BLaER1 (cell line): ENCODE data around the gene FABP6.

Experiments used
- H3K27ac ChIP-seq: shearing (Covaris generic); formaldehyde crosslinking; 2 replicates; pipeline ENCODE4 v1.8.1; 2022
- H3K27me3 ChIP-seq: shearing (Covaris generic); formaldehyde crosslinking; 2 replicates; pipeline ENCODE4 v1.8.1; 2022
- H3K36me3 ChIP-seq: shearing (Covaris generic); formaldehyde crosslinking; 2 replicates; pipeline ENCODE4 v1.8.1; 2022
- H3K4me1 ChIP-seq: shearing (Covaris generic); formaldehyde crosslinking; 2 replicates; pipeline ENCODE4 v1.8.1; 2022
- H3K4me2 ChIP-seq: shearing (Covaris generic); formaldehyde crosslinking; 2 replicates; pipeline ENCODE4 v1.8.1; 2022
- H3K4me3 ChIP-seq: shearing (Covaris generic); formaldehyde crosslinking; 2 replicates; pipeline ENCODE4 v1.8.1; 2022
- H3K9ac ChIP-seq: shearing (Covaris generic); formaldehyde crosslinking; 2 replicates; pipeline ENCODE4 v1.8.1; 2022
- H3K9me3 ChIP-seq: shearing (Covaris generic); formaldehyde crosslinking; 2 replicates; pipeline ENCODE4 v1.8.1; 2022
- H4K20me1 ChIP-seq: shearing (Covaris generic); formaldehyde crosslinking; 2 replicates; pipeline ENCODE4 v1.8.1; 2022
- Cebpa-rat ChIP-seq: shearing (Covaris generic); IDR thresholded peaks from 2 replicates; pipeline ENCODE4 v1.8.1; 2022

FABP6 gene

DNA sequence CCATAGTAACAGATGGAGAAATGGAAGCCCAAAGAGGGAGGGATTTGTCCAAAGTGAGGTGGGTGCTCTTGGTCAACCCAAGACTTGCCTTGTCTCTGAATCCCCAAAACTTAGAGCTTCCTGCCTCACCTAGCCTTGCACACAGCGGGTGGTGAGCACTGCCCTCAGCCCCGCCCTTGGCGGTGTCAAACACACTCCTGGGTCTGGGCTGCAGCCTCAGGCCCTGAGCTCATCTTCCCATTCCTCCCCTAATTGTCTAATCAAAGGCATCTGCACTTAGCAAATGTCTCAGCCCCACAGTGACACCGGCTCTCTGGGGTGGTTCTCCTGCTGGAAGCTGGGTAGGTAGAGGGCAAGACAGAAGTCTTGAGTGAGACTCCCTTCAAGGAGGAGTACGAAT is 20.9 kb downstream of the FABP6 start:
- Histone ChIP-seq H3K9me3 (no peaks in the 10 kb centered on the region), H3K4me2 (no peak overlapping the region), H3K9ac (no peak overlapping the region), H3K36me3 (peaks cover 22% of the 10 kb centered on the region; the same call in 1 of the 2 replicates), H3K27ac (peak overlapping the region; percentile 18; the same call in 1 of the 2 replicates), H3K4me3 (no peak overlapping the region), H3K4me1 (peaks cover 38% of the 10 kb centered on the region), H4K20me1 (no peaks in the 10 kb centered on the region), H3K27me3 (no peaks in the 10 kb centered on the region)
- no peak for TF ChIP-seq Cebpa-rat

DNA sequence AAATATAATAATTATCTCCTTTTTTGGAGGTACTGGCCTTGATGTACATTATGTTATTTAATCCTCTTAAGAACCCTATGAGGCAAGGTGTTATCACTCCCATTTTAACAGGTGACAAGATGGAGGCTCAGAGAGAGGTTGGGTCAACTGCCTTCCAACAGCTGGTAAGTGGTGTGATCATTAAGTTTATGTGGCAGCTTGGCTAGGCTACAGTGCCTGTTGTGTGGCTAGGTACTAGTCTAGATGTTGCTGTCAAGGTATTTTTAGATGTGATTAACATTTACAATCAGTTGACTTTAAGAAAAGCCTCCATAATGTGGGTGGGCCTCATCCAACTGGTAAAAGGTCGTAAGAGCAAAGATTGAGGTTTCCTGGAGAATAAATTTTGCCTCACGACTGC is 21.5 kb downstream of the FABP6 start:
- TF ChIP-seq Cebpa-rat = no peak
- no peaks in the 10 kb centered on the region for H3K27me3 ChIP-seq
- H3K4me2 ChIP-seq = no peak overlapping the region
- H3K4me1 ChIP-seq = peaks cover 38% of the 10 kb centered on the region
- no peaks in the 10 kb centered on the region for H3K9me3 ChIP-seq
- no peak overlapping the region for H3K27ac ChIP-seq
- no peaks in the 10 kb centered on the region for H4K20me1 ChIP-seq
- no peak overlapping the region for H3K9ac ChIP-seq
- H3K4me3 ChIP-seq = no peak overlapping the region
- peaks cover 22% of the 10 kb centered on the region; the same call in 1 of the 2 replicates for H3K36me3 ChIP-seq

- Histone ChIP-seq H3K4me1 (peaks cover 34% of the 10 kb centered on the region), H3K27me3 (no peaks in the 10 kb centered on the region), H3K4me3 (no peak overlapping the region), H3K36me3 (peaks cover 22% of the 10 kb centered on the region; the same call in 1 of the 2 replicates), H4K20me1 (no peaks in the 10 kb centered on the region), H3K27ac (no peak overlapping the region), H3K4me2 (no peak overlapping the region), H3K9me3 (no peaks in the 10 kb centered on the region), H3K9ac (no peak overlapping the region)
- no peak for TF ChIP-seq Cebpa-rat
Measured at GRCh38 chr5:160251406-160252155, 22.3 kb downstream of the FABP6 start.

DNA sequence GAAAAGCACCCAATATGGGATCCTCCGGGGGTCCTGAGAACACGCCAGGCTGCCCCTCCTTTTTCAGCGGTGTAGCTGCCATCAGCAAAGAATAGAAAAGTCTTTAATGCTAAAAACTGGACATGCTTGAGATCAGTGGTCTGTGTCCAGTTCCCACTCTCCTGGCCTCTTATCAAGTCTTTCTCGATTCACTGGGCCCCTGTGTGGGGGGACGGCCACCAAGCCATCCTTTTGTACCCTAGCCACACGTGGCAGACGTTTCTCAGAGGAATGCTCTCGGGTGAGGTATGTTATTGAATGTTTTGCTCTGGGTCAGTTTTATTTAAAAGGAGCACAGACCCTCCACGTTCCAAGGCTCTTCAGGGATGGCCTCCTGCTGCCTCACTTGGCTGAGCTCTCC is 23.6 kb downstream of the FABP6 start:
- H3K4me3 ChIP-seq = no peak overlapping the region
- H4K20me1 ChIP-seq = no peaks in the 10 kb centered on the region
- no peak for TF ChIP-seq Cebpa-rat
- no peaks in the 10 kb centered on the region for H3K27me3 ChIP-seq
- H3K4me2 ChIP-seq = no peak overlapping the region
- peaks cover 21% of the 10 kb centered on the region for H3K4me1 ChIP-seq
- no peak overlapping the region for H3K27ac ChIP-seq
- H3K9me3 ChIP-seq = no peaks in the 10 kb centered on the region
- peaks cover 22% of the 10 kb centered on the region; the same call in 1 of the 2 replicates for H3K36me3 ChIP-seq
- H3K9ac ChIP-seq = no peak overlapping the region

GRCh38 chr5:160253441-160253840 is 24.1 kb downstream of the FABP6 start:
- peaks cover 15% of the 10 kb centered on the region for H3K4me1 ChIP-seq
- no peaks in the 10 kb centered on the region for H4K20me1 ChIP-seq
- no peak overlapping the region for H3K27ac ChIP-seq
- no peaks in the 10 kb centered on the region for H3K9me3 ChIP-seq
- H3K4me3 ChIP-seq = no peak overlapping the region
- no peaks in the 10 kb centered on the region for H3K27me3 ChIP-seq
- H3K36me3 ChIP-seq = peaks cover 22% of the 10 kb centered on the region; the same call in 1 of the 2 replicates
- no peak for TF ChIP-seq Cebpa-rat
- H3K4me2 ChIP-seq = no peak overlapping the region
- H3K9ac ChIP-seq = no peak overlapping the region

- Histone ChIP-seq H3K27ac (0 out of 2 replicates have a peak overlapping the region, but pooled peaks have one; percentile 26), H3K4me2 (no peak overlapping the region), H3K9ac (no peak overlapping the region), H3K4me1 (peaks cover 9% of the 10 kb centered on the region), H3K36me3 (peaks cover 22% of the 10 kb centered on the region; the same call in 1 of the 2 replicates), H3K4me3 (no peak overlapping the region), H3K27me3 (no peaks in the 10 kb centered on the region), H3K9me3 (no peaks in the 10 kb centered on the region), H4K20me1 (no peaks in the 10 kb centered on the region)
- TF ChIP-seq Cebpa-rat = no peak
Measured at GRCh38 chr5:160254706-160255105, 25.4 kb downstream of the FABP6 start.

DNA sequence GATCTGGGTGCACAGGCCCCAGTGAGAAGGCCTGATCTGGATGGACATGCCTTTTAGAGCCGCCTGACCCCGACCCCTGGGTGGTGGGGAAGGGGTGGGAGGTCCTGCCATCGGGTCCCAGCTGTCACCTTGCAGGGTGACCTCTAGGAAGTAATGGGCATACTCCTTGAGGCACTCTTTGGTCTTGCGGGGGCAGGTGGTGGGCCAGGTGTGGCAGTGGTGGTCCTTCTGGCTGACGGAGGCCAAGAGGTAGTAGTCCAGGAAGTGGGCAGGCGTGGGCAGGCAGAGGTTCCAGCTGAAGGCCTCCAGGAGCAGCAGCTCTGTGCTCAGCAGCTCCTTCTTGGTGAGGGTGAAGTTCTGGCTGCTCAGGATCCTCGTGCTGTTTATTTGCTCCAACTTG is 30.0 kb downstream of the FABP6 start:
- no peaks in the 10 kb centered on the region for H4K20me1 ChIP-seq
- H3K9ac ChIP-seq = peak overlapping the region; percentile 82
- H3K4me1 ChIP-seq = peaks cover 53% of the 10 kb centered on the region
- H3K9me3 ChIP-seq = no peaks in the 10 kb centered on the region
- H3K4me3 ChIP-seq = no peak overlapping the region
- peak overlapping the region; percentile 96 for H3K27ac ChIP-seq
- 0 out of 2 replicates have a peak, but pooled peaks cover 5% of the 10 kb centered on the region for H3K36me3 ChIP-seq
- H3K27me3 ChIP-seq = no peaks in the 10 kb centered on the region
- peak overlapping the region; percentile 87 for H3K4me2 ChIP-seq
- no peak for TF ChIP-seq Cebpa-rat

DNA sequence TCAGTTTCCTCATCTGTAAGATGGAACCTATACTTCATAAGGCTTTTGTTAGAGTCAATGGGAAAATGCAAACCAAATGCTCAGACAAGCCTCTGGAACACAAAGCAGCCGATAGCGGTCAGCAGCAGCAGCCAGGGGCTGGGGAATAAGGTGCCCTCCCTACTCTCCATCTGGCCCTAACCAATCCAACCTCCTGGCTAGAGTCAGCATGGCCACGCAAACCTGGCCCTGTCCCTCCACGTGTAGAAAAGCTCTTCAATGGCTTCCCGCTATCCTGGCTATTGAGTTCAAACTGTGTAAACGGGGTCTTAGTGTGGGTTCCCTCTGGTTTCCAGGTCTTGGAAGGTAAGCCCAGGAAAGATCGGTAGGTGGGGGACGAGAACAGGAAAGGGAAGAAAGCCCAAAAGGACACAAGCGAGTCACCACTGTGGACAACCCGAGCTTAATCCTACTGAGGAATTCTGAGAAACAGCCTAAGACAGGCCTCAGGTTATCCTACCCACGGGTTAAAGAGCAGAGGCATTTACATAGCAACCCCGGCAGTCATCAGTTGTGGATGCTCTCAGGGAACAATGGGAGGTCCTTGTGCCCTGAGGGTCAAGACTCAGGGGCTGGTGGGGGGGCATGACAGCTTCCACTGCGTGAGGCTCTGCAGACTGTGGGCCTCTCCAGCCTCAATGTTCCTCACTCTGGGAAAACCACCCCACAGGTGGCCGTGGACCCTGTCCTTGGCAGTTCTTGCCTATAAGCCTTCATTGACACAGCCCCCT is 30.9 kb downstream of the FABP6 start:
- Histone ChIP-seq H3K36me3 (no peaks in the 10 kb centered on the region), H3K27me3 (no peaks in the 10 kb centered on the region), H3K4me3 (no peak overlapping the region), H3K9ac (peak overlapping the region; percentile 82), H4K20me1 (no peaks in the 10 kb centered on the region), H3K27ac (peak overlapping the region; percentile 96), H3K4me1 (peaks cover 61% of the 10 kb centered on the region), H3K4me2 (peak overlapping the region; percentile 87), H3K9me3 (no peaks in the 10 kb centered on the region)
- no peak for TF ChIP-seq Cebpa-rat

- Histone ChIP-seq H3K4me2 (peak overlapping the region; percentile 87), H3K27me3 (no peaks in the 10 kb centered on the region), H3K9ac (peak overlapping the region; percentile 82), H3K27ac (peak overlapping the region; percentile 96), H3K4me3 (peak overlapping the region; percentile 48; the same call in 1 of the 2 replicates), H4K20me1 (no peaks in the 10 kb centered on the region), H3K36me3 (no peaks in the 10 kb centered on the region), H3K9me3 (no peaks in the 10 kb centered on the region), H3K4me1 (peaks cover 71% of the 10 kb centered on the region)
- TF ChIP-seq Cebpa-rat = no peak
Measured at GRCh38 chr5:160260881-160261815, 31.8 kb downstream of the FABP6 start.
